ENCODE data around the gene TAS2R3.
"Not testable (repeated sequence)": the region's sequence is repeated elsewhere in the genome, so short reads cannot be mapped to it uniquely, and the experiment has no call there.

The TAS2R3 gene

GRCh38 chr7:141763797-141764196 lies at the start of gene TAS2R3:
Gene TAS2R3 (plus strand): TSS chr7:141764097. CDS start chr7:141764159, 62 bp downstream.
- no peak for DNase-seq

- DNase-seq: no peak
These were observed 49.3 kb upstream of the TAS2R3 start for GRCh38 chr7:141714571-141714970.

GRCh38 chr7:141715018-141715417 lies 48.9 kb upstream of the TAS2R3 start:
- no peak for DNase-seq

GRCh38 chr7:141715794-141716689 lies 47.9 kb upstream of the TAS2R3 start:
- DNase-seq: no peak

GRCh38 chr7:141717450-141717849 lies 46.4 kb upstream of the TAS2R3 start:
- DNase-seq: no peak

- DNase-seq: no peak
These were observed 41.4 kb upstream of the TAS2R3 start for GRCh38 chr7:141722529-141722928.

- DNase-seq: no peak
These were observed 34.9 kb upstream of the TAS2R3 start for GRCh38 chr7:141729020-141729419.

GRCh38 chr7:141731476-141732149 lies 32.3 kb upstream of the TAS2R3 start:
- no peak for DNase-seq

- no peak for DNase-seq
These were observed 26.6 kb upstream of the TAS2R3 start for GRCh38 chr7:141737118-141737835.

- peak; percentile 98 for DNase-seq
These were observed 25.9 kb upstream of the TAS2R3 start, which contains the start of gene SSBP1 for GRCh38 chr7:141737836-141738591. Gene SSBP1 (plus strand): TSS chr7:141738358. CDS start chr7:141739167, 809 bp downstream.

- no peak for DNase-seq
These were observed 25.3 kb upstream of the TAS2R3 start for GRCh38 chr7:141738592-141739013.

GRCh38 chr7:141739250-141739649 lies 24.6 kb upstream of the TAS2R3 start:
- DNase-seq: no peak

- no peak for DNase-seq
These were observed 21.7 kb upstream of the TAS2R3 start for GRCh38 chr7:141742229-141742628.

GRCh38 chr7:141744131-141744530 lies 19.8 kb upstream of the TAS2R3 start:
- DNase-seq: no peak

- DNase-seq: no peak
These were observed 15.5 kb upstream of the TAS2R3 start for GRCh38 chr7:141748396-141748795.

- DNase-seq: peak; percentile 14
These were observed 12.0 kb upstream of the TAS2R3 start for GRCh38 chr7:141751904-141752303.

GRCh38 chr7:141752634-141753033 lies 11.3 kb upstream of the TAS2R3 start:
- DNase-seq: no peak

GRCh38 chr7:141754939-141755338 lies 9.0 kb upstream of the TAS2R3 start:
- DNase-seq: no peak

- DNase-seq: not testable (repeated sequence)
These were observed 6.2 kb downstream of the TAS2R3 start for GRCh38 chr7:141770083-141770583.

GRCh38 chr7:141776374-141776773 lies 12.5 kb downstream of the TAS2R3 start, which contains the start of gene TAS2R4:
Gene TAS2R4 (plus strand): TSS chr7:141776674. CDS start chr7:141778489, 1,815 bp downstream.
- no peak for DNase-seq

GRCh38 chr7:141785706-141786552 lies 22.0 kb downstream of the TAS2R3 start:
- DNase-seq: peak; percentile 58

All from eye (tissue), 1 donor.